ENCODE data around the gene BABAM2.

The BABAM2 gene

DNA sequence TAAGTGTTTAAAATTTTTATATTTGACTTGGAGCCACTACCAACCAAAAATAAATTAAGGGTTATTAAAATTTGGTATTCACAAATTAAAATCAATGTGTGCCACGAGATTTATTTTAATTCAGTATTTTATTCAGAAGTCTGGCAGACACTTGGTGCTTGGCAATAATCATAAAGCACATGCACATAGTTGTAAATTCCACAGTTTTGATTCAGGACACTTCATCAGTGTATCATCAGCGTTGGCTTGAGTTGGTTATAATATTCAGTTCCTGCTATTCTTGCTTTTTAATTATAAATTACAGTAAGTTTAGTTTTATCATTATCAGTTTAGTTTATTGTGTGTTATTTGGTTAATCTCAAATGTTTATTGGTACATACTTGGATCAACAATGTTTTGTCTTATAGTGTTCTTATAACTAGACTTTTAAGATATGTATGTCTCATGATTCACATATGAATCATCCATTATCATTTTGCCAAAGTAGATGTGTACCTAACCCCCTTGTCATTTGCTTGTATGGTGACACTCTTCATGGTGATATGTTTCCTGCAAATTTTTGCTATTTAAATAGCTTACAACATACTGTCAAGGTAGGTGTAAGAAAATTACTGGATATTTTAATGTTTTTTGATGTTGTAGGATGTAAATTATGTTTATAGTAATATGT, 237.9 kb downstream of the BABAM2 start:
- DNase-seq = no peak

DNA sequence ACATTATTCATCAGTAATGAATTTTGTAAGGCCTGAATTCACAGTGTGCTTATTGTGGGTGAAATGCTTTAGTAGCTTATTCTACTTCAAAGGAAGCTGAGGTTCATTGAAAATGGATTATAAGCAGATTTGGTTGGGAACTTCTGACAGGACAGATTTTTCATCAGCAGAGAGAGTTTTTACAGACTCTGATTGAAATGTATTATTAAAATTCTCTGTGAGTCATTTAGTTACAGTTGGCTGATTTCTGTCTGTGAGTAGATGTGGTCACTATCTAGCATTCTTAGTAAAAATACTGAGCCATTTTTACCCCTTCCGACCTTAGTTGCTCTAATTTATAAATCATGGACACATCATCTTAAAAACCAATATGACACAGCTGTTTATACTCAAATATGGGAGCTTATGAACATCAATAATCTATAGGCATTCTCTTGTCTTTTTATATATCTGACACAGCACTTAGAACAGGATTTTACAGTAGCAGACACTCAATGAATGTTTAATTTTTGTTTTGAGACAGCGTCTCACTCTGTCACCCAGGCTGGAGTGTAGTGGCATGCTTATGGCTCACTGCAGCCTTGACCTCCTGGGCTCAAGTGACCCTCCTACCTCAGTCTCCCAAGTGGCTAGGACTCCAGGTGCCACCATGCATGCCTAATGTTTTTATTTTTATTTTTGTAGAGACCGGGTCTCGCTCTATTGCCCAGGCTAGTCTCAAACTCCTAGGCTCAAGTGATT, 239.6 kb downstream of the BABAM2 start:
- DNase-seq = no peak

DNA sequence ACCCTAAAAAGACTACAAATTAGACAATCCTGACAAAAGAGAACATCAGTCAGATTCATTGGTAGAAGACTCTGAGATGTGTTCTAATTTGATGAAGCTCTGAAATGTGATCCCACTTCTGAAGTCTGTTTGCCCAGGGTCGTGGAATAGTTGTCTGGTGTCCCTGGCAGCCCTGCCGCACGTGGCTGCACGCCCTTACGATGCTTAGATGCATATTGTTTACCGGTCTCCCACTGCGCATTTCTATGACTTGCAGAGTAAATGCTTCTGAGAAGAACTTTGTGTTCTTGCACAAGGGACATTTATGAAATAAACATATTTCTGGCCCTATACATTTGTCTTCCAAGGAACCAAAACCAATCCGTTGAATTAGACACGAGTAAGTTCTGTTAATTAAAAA, 243.2 kb downstream of the BABAM2 start:
- no peak for DNase-seq

DNA sequence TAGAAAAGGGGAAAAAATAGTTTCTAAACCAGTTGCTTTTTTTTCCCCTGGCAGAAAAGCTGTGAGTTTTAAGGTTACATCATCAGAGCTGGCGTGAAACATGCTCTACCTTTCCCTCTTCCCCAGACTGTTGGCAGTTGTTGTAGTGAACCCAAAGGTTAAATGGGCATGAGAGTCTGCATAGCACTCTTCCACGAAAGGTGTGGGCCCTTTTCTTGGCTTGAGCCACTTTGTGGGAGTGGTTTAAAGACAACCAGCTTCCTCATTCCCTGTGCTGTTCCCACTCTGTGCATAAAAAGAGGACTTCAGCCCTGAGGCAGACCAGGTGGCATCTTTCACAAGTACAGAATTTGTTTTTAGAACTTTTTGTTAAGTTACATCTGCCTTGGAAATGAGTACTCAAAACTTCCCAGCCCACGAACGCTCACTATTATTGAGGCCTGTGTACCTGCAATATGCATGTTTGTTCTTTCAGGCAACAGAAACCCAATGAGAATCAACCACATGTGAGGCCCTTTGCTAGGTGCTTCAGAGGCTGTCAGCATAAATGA, 243.8 kb downstream of the BABAM2 start:
- DNase-seq = no peak

DNA sequence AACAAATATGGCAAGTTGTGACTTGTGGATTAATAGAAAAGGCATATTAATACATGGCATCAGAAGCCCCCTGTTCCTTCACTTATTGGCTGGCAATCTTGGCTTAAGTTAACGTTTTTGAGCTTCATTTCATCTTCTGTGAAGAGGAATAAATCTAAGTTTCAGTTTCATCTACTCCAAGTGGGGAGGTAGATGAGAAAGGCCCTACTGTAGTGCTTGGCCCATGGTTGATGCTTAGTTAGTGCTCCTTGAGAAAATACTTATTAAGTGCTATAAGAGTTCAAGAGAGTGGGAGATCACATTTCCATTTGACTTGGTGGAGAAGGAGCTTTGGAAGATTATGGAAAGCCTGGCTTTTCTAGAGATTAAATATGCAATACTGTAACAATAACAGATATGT, 244.3 kb downstream of the BABAM2 start:
- no peak for DNase-seq

DNA sequence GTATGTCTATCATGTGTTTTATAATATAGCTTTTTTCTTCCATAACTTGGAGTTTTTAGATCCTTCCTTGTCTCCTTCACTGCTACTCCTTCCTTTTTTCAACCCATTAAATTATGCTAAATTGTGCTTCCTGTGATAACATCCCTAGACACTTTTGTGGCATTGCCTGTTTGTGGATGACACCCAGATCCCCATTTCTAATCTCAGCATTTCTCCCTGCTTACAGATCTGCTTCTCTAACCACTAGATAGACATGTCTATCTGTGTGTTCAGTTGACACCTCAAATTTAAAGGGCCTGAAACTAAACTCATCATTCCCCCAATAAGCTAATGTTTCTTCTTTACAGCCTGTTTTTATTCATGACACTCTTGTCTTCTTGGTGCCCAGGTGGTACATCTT, 244.8 kb downstream of the BABAM2 start:
- no peak for DNase-seq

DNA sequence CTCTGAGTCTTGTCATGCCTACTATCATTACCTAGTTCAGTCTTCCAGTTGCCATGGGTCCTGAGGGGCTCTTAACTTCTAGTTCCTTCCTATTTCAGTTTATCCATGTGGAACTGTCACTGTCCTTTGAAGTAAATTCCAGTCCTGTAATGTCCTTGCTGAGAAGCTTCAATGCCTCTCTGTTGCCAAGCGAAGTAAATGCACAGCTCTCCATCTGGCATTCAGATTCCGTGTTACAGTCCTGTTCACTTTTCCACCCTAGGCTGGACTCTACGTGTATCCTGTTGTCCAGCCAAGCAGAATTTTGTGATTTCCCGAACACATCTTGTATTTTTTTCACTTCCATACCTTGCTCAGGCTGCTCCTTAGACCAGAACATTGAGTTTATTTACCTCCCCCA, 245.3 kb downstream of the BABAM2 start:
- no peak for DNase-seq

DNA sequence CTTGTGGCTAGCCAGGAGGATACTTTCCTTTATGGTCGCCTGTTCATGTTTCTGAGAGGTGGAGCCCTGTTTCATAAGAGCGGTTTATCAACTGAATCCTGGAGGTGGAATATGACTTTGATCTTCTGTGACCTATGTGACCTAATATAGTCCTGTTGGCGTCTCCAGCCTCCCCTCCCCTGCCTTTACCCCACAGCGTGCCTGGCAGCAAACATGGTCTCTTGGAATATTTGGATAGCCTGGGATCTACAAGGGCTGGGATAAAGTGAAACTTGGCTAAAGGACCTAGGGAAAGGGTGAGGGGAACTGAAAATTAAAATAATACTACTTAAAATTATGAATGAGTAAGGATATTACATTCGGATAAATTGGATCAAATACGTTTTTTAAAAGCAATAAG, 246.0 kb downstream of the BABAM2 start:
- no peak for DNase-seq

DNA sequence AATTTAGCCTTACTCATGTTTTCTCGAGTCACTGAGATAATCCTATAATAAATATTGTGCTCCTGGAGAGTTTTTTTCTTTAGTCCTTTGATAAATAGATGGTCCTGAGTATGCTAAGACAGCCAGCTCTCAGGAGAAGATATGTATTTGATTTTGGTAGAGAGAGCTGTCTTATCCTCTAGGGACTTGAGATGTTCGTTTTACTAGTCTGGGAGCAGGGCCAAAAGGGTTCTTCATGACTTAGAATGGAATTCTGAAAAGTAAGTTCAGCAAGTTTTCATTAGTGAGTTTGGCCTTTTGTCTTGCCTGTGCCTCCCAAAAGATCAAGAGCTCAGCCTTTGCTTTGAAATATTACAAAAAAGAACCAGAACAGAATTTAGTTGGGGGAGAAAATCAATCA, 246.7 kb downstream of the BABAM2 start:
- no peak for DNase-seq

DNA sequence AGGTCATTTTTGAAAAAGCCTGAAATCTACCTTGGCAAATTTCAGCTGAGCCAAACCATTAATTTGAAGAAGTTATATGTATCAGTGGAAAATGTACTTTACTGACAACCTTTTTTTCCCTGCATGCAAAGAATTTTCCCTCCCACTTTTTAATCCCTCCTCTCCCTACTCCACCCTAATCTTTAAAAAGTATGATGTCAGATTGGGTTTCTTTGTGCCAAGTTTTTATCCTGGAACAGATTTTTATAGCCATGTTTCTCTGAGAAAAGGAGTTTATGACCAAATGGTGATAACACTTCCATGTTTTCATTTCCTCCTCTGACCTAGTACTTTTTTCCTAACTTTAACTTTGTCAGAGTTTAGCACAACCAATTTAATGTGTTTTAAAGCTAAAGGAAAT, 251.9 kb downstream of the BABAM2 start:
- DNase-seq = no peak

DNA sequence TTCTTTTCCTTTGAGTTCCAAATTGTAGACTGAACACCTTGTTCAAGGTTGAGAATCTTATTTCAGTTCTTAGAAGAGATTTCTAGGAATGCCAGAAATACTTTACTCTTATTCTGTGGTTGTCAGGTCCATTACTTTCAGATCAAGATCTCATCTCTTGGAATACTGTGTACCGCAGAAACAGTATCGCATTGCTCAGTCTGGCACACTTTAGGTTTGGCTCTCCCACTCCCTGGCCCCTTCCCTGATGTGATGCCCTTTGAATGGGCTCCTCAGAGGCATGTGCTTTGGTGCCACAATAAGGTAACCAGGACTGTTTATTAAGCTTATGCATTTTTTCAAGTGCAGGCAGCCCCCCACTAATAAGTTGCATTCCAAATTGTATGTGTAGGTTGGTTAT, 257.5 kb downstream of the BABAM2 start:
- no peak for DNase-seq

DNA sequence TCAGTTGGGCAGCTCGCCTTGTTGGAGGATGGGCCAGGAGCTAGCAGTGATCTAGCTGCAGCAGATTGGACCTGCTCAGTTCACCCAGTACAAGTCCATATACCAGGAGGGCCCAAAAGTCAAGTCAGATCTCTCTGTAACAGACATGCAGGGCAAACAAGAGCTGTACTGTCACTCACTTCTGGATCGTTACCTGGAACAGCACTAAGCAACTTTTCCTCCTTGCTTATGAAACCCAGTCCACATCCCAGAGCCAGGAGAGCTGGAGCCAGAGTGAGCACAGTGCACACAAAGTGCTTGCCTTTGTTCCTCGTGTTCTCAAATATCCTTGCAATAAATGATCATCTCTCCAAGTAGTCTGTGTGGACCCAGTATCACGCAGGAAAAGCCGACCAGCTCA, 258.0 kb downstream of the BABAM2 start:
- no peak for DNase-seq

DNA sequence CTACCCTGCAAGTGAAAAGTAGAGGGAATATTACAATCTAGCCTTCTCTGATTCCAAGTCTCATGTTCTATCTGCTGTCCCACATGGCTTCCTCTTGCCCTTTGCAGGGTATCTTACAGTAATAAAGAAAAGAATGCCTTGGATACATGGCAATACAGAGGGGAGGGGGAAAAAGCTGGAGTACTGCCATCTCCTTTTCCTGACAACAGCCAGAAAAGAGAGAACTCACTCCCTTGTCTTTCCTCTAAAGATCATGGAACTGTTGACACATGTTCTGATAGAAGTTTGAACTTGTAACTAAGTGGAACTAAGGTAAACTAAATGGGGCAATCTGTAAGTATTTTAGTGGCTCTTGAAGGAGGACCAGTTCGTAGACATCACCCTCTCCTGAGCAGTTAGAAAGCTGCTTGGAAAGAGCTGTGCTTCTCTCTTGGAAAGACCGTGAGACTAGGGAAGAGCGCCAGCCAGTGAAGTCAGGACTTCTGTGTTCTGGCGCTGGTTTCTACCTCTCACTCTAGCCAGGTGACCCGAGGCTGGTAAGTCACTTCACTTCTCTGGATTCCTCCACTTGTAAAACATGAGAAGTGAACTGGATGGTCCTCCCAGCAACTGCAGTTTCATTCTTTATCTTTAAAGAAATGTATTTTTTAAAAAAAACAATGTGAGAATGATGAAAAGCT, 259.8 kb downstream of the BABAM2 start:
- DNase-seq = no peak

DNA sequence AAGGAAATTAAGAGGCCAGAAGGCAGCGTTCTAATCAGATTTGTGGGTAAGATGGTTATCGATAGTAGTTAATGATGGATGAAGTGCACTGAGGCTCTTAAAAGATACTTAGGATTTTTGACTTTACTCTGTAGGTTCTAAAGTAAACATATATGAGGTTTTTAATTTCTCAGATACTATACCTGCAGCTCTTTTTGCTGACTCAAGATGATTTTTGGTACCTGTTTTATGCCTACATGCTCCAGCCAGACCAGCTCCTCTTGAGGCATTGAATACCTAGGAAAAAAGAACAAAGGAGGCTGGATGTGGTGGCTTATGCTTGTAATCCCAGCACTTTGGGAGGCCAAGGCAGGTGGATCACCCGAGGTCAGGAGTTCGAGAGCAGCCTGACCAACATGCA, 260.5 kb downstream of the BABAM2 start:
- no peak for DNase-seq

DNA sequence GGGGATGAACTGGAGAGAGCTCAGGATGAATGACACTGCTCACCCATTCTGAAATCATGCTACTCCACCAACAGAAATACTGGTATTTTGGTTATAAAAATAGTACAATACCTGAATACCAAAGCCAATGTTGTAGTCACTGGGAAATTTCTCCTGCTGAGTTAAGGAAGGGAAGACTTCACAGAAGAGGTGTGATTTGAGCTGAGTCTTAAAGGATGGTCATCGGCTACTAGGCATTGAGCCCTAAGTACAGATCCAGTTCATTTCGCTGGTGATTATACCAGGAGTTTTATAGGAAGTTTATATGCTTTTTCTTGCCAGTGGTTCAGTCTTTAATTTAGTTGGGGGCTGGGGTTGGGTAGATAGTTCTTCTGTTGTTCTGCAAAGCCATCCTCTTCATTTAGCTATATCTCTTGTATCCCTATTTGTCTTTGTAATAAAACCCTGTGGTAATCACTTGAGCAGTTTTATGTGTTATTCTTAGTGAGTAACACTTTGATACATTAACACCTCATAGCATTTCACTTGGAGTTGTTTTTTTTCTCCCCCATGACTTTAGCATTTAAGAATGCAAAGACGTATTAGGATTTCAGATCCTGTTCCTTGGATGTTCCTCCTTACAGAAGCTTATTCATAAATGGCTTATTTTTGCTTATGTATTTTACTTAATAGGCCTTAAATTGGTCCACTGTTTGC, 262.2 kb downstream of the BABAM2 start:
- no peak for DNase-seq

DNA sequence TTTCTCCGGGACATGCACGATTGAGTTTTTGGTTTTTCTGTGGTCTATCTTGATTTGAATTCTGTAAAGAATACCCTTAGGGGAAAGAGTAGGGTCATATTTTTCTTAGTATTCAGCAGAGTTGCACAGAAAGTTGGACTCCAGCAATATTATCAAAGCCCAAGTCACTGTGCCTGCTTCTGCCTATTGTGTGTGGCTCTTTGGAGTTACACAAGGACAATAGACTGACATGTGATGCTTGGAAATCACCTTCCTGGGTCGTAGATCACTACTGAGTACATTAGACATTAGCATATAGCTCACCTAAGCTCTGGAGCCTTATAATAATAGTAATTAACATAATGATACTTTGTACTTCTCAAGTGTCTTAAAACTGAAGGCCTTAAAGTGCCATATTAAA, 263.3 kb downstream of the BABAM2 start:
- no peak for DNase-seq

DNA sequence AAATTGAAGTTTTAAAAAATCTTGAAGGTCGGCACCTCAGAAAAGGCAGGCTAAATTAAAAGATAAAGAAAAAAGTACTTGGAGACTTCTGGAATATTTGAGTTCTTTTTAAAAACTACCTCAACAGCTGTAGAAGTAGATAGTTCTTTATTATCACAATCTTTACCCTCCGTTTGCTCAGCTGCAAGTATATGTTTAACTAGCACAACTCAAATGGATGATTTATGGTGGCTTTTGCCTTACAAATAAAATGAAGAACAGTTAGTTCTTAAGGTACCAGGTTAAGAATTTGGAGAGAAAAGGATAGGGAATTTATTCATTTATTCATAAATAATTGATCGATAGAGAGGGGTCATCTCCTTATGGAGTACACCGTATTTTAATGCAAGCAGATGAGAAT, 264.6 kb downstream of the BABAM2 start:
- no peak for DNase-seq

DNA sequence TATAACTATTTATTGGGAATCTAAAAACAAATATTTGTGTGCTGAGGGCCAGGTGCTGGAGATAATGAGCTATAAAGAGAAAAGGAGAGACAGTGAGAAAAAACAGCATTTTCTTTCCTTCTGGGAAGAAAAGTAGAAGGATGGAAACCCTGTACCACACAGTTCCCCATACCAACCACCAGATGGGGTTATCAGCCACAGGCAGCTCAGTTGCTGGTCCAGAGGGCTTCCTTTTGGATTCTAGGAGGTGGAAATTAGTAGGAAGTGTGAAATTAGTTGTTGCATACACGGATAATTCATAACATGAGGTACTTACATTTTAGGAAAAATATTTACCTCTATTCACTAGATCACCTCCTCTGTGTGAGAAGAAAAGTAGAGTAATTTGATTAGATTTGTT, 265.1 kb downstream of the BABAM2 start:
- DNase-seq = no peak

DNA sequence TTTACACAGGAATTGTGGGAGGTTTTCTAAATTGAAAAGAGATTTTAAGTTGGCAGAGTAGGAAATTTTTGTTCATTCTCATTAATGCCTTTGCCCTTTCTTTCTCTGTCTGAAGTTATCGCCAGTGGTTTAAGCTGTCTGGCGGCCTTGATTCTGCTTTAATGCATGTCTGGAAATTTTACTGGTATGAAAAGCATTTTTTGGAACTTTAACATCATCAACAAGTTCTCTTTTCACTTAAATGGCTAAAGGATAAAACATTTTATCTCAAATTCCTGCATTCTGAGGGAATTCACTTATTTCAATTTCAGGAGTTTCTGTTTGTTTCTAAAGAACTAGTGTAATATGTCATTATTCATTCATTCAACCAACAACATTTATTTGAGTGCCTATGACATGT, 268.3 kb downstream of the BABAM2 start:
- DNase-seq = no peak

DNA sequence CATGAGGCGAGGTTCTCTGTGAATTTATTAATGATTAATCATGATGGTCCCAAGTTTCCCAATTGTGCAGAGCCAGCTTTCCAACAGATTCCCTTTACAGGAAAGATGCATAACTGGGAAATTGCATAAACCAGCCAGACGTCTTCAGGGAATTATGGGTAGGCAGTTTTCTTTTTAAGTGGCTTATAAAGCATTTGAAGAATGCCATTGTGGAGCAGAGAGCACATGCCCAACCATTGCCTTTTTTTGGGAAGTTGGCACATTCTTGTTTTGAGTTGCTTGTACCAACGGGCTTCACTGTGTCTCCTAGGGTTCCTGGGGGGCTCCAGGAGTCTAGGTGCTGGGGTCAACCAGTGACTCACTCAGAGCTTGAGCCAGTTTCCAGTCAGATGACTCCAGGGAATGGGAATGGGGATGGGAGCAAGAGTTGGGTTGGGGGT, 270.5 kb downstream of the BABAM2 start:
- no peak for DNase-seq

DNA sequence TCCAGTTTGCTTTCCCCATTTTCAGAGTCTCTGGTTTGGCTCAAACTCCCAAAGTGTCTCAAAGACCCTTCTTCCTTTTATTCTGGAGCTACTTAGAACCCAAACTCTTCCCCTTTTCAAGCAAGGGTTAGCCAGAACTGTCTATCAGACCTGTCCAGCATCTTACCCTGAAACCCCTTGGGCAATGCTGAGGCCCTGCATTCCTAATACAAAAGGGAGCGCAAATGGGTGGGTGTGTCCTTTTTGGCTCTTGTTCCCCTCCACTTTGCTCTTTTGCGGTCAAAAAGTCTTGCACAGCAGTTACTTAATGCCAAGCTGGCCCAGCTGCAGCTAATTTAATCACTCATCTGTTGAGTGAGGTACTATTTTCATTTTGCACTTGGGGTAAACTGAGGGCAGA, 270.9 kb downstream of the BABAM2 start:
- DNase-seq = no peak

DNA sequence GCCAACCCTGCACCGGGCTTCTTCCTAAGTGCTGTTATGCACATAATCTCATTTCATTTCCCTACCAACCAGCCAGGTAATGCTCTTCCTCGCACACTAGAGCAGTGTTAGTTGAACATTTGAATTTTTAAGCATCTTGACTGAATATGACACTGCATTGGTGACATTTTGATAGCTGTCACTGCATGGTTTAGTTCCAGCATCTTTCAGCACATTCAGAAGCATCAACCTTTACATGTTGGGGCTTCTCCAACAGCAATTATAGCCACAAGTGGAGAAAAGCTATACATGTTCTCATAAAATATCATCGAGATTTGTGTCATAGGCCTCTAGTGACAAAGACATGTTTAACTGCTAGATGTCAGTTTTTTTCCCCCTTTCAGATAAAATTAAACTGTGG, 272.0 kb downstream of the BABAM2 start:
- no peak for DNase-seq

DNA sequence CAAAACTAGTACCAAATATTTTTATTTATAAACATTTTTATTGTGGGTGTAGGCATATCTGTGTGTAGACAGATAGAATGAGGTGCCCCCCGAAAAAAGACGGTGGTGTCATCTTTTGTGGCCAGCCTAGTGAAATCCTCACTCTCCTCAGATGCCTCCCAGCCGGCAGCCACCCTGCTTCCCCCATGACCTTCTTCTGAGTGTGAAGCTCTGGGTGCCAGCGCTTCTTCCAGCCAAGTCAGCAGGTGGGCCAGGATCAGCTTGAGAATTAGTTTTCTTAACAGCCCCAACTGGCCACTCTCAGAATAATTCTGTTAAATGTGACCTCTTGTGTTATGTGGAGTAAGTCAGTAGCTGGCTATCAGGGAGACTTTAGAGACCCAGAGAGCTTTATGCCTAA, 272.5 kb downstream of the BABAM2 start:
- no peak for DNase-seq
